Measurements from ENCODE around the gene IL21. TPM values are rescaled to one million over a fixed set of nuclear protein-coding genes. Genes with fewer than 3 reads are reported as not detected.

The IL21 gene
- total RNA-seq, 1 donor from 2014 or later = not detected

DNA sequence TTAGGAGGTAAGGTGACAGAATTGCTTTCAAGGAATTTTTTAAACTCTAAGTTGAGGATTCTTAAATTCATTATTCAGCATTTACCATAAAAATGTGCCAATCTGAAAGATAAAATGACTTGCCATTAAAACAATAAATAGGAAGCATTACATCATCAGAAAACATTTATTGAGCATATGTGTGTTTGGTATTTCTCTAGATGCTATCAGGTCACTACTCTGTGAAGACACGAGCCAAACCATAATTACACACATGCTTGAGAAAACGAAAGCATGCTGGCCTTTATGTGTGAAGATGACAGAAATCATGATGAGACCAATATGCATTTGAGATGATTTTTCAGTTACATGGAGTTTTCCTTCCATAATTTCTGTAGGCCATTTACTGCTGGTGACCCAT is 12.3 kb upstream of the IL21 start:
- no peak overlapping the region for H3K27ac ChIP-seq (ENCODE audit: low read depth, low read length)
- no peaks in the 10 kb centered on the region for H3K9me3 ChIP-seq (ENCODE audit: insufficient read depth, low read depth, low read length)
- H3K4me3 Mint-ChIP-seq (ENCODE audit: unreplicated experiment) = no peak overlapping the region
- H3K4me1 Mint-ChIP-seq (ENCODE audit: low read depth, unreplicated experiment) = no peaks in the 10 kb centered on the region
- H3K4me3 ChIP-seq (ENCODE audit: insufficient read depth, low read depth, low read length) = no peak overlapping the region
- no peak overlapping the region for H2AFZ ChIP-seq (ENCODE audit: low read depth, low read length)
- H3K4me1 ChIP-seq (ENCODE audit: insufficient read depth, low read length) = no peaks in the 10 kb centered on the region
- H3K27me3 Mint-ChIP-seq (ENCODE audit: low read depth, unreplicated experiment) = no peaks in the 10 kb centered on the region
- no peaks in the 10 kb centered on the region for H3K79me2 ChIP-seq (ENCODE audit: insufficient read depth, low read length)
- no peaks in the 10 kb centered on the region for H4K20me1 ChIP-seq (ENCODE audit: insufficient read depth, low read length)
- no peaks in the 10 kb centered on the region for H3K36me3 ChIP-seq (ENCODE audit: insufficient read depth, low read length)
- peaks cover 2% of the 10 kb centered on the region for H3K9me3 Mint-ChIP-seq (ENCODE audit: unreplicated experiment)
- H3K4me2 ChIP-seq (ENCODE audit: low read length) = no peak overlapping the region
- FAIRE-seq = no peak
- DNase-seq (ENCODE audit: low read depth) = peak; percentile 4
- H3K9ac ChIP-seq (ENCODE audit: low read length) = no peak overlapping the region
- no peaks in the 10 kb centered on the region for H3K36me3 Mint-ChIP-seq (ENCODE audit: low read depth, unreplicated experiment)
- peaks cover 2% of the 10 kb centered on the region for H3K27me3 ChIP-seq (ENCODE audit: insufficient read depth, low read length)
- no peak overlapping the region for H3K27ac Mint-ChIP-seq (ENCODE audit: unreplicated experiment)
- TF ChIP-seq EZH2 (IDR thresholded peaks at IDR 0.05; ENCODE audit: insufficient read depth, low read length) = no peak
- no peak for TF ChIP-seq CTCF (IDR thresholded peaks at IDR 0.05; ENCODE audit: insufficient read depth, low read depth, low read length)

DNA sequence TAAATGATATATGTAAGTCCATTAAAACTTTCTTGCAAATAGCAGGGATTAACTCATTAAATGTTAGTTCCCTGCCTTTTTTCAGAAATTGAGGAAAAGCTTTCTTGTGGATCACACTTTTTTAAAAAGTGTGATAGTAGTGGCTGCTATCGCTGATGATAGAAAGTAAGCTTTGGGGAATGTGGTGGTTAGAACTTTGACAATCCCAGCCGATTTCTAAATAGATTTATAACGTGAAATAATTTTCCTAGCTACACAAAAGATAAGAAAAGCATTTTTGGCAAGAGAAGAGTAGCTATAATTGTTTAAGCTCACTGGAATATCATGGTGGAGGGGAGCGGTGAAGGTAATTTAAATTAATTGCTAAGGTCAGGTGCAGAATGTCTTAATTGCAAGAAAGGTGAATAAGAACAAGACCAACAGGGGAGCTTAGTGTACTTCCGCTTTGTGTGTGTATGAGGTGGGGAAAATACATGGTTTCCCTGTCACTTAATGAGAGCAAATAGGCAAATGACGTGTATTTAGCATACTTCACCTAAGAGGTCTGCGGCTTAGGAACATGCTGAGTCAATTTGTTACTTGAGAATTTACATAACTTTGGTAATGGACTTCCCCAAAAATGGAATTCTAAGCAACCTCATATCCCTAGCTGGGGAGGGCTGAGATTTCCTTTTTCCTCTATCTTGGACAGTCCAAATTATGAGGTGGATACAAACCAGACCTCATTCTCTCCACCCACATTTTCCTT is 11.7 kb upstream of the IL21 start:
- H3K4me1 Mint-ChIP-seq (ENCODE audit: low read depth, unreplicated experiment) = no peaks in the 10 kb centered on the region
- Histone ChIP-seq H3K9ac (ENCODE audit: low read length) (no peak overlapping the region), H3K4me2 (ENCODE audit: low read length) (no peak overlapping the region), H3K79me2 (ENCODE audit: insufficient read depth, low read length) (no peaks in the 10 kb centered on the region), H3K27me3 (ENCODE audit: insufficient read depth, low read length) (peaks cover 2% of the 10 kb centered on the region), H4K20me1 (ENCODE audit: insufficient read depth, low read length) (no peaks in the 10 kb centered on the region), H3K4me1 (ENCODE audit: insufficient read depth, low read length) (no peaks in the 10 kb centered on the region), H2AFZ (ENCODE audit: low read depth, low read length) (no peak overlapping the region), H3K4me3 (ENCODE audit: insufficient read depth, low read depth, low read length) (no peak overlapping the region), H3K9me3 (ENCODE audit: insufficient read depth, low read depth, low read length) (no peaks in the 10 kb centered on the region), H3K36me3 (ENCODE audit: insufficient read depth, low read length) (no peaks in the 10 kb centered on the region), H3K27ac (ENCODE audit: low read depth, low read length) (no peak overlapping the region)
- no peaks in the 10 kb centered on the region for H3K36me3 Mint-ChIP-seq (ENCODE audit: low read depth, unreplicated experiment)
- H3K27me3 Mint-ChIP-seq (ENCODE audit: low read depth, unreplicated experiment) = no peaks in the 10 kb centered on the region
- DNase-seq (ENCODE audit: low read depth) (peak; percentile 74), FAIRE-seq (no peak)
- no peak overlapping the region for H3K4me3 Mint-ChIP-seq (ENCODE audit: unreplicated experiment)
- no peak overlapping the region for H3K27ac Mint-ChIP-seq (ENCODE audit: unreplicated experiment)
- H3K9me3 Mint-ChIP-seq (ENCODE audit: unreplicated experiment) = peaks cover 2% of the 10 kb centered on the region
- TF ChIP-seq CTCF (IDR thresholded peaks at IDR 0.05; ENCODE audit: insufficient read depth, low read depth, low read length) = no peak
- no peak for TF ChIP-seq EZH2 (IDR thresholded peaks at IDR 0.05; ENCODE audit: insufficient read depth, low read length)

DNA sequence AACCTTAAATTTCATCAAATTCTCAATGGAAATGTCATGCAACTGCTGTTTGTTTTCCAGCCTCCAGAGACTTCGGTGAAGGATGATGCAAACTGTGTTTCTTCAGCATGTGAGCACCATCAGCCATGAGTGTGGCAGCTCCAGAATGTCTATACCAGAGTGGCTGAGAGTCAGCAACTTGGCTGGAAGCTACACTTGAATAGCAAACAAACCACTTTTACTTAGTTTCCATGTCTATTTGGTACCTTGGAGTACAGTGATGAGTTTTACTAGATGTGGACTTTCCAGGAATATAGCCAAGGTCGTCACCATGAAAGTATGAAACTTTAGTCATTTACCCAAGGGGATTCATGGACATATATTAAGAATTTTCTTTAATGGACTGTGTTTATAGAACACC is 4.3 kb upstream of the IL21 start:
- FAIRE-seq = no peak
- no peaks in the 10 kb centered on the region for H3K27me3 Mint-ChIP-seq (ENCODE audit: low read depth, unreplicated experiment)
- TF ChIP-seq CTCF (IDR thresholded peaks at IDR 0.05; ENCODE audit: insufficient read depth, low read depth, low read length) = no peak
- TF ChIP-seq EZH2 (IDR thresholded peaks at IDR 0.05; ENCODE audit: insufficient read depth, low read length) = no peak

More for the DNA sequence above, 4.3 kb upstream of the IL21 start:
- no peak for DNase-seq (ENCODE audit: low read depth)
- H3K4me3 Mint-ChIP-seq (ENCODE audit: unreplicated experiment) = no peak overlapping the region
- H3K4me1 Mint-ChIP-seq (ENCODE audit: low read depth, unreplicated experiment) = no peaks in the 10 kb centered on the region
- no peaks in the 10 kb centered on the region for H3K36me3 Mint-ChIP-seq (ENCODE audit: low read depth, unreplicated experiment)
- no peak overlapping the region for H3K4me2 ChIP-seq (ENCODE audit: low read length)
- H3K27ac Mint-ChIP-seq (ENCODE audit: unreplicated experiment) = no peak overlapping the region
- peaks cover 2% of the 10 kb centered on the region for H3K27me3 ChIP-seq (ENCODE audit: insufficient read depth, low read length)
- H3K9ac ChIP-seq (ENCODE audit: low read length) = no peak overlapping the region
- H3K27ac ChIP-seq (ENCODE audit: low read depth, low read length) = no peak overlapping the region
- H3K9me3 Mint-ChIP-seq (ENCODE audit: unreplicated experiment) = no peaks in the 10 kb centered on the region
- no peaks in the 10 kb centered on the region for H3K4me1 ChIP-seq (ENCODE audit: insufficient read depth, low read length)
- H3K36me3 ChIP-seq (ENCODE audit: insufficient read depth, low read length) = no peaks in the 10 kb centered on the region
- no peaks in the 10 kb centered on the region for H4K20me1 ChIP-seq (ENCODE audit: insufficient read depth, low read length)
- H3K4me3 ChIP-seq (ENCODE audit: insufficient read depth, low read depth, low read length) = no peak overlapping the region
- no peak overlapping the region for H2AFZ ChIP-seq (ENCODE audit: low read depth, low read length)
- no peaks in the 10 kb centered on the region for H3K79me2 ChIP-seq (ENCODE audit: insufficient read depth, low read length)
- no peaks in the 10 kb centered on the region for H3K9me3 ChIP-seq (ENCODE audit: insufficient read depth, low read depth, low read length)
